Ascending aorta (tissue), 2 donors: ENCODE measurements around the gene SPACA4. TPM values are rescaled to one million over a fixed set of nuclear protein-coding genes. Genes with fewer than 3 reads are reported as not detected.
"Not testable (repeated sequence)": the region's sequence is repeated elsewhere in the genome, so short reads cannot be mapped to it uniquely, and the experiment has no call there.

Experiments used
- DNase-seq, 2 donors: peaks; one replicate each; pipeline ENCODE4 v3.0.0-alpha.2; 2019; ENCODE audit warnings: low spot score in 2 of 2
- H3K27ac ChIP-seq, 2 donors: fragments of 200-600 bp; sonication (generic); one replicate each; pipeline ENCODE4 v1.5.1; 2016 to 2017; ENCODE audit warnings: mild to moderate bottlenecking in 1 of 2
- H3K27me3 ChIP-seq: fragments of 200-600 bp; sonication (generic); one replicate; pipeline ENCODE4 v1.5.1; 2017
- H3K36me3 ChIP-seq, 2 donors: fragments of 200-600 bp; sonication (generic); one replicate each; pipeline ENCODE4 v1.5.1; 2016
- H3K4me1 ChIP-seq, 2 donors: fragments of 200-600 bp; sonication (generic); one replicate each; pipeline ENCODE4 v1.5.1; 2016 to 2017; ENCODE audit warnings: mild to moderate bottlenecking in 1 of 2
- H3K4me3 ChIP-seq, 2 donors: fragments of 200-600 bp; sonication (generic); one replicate each; pipeline ENCODE4 v1.5.1; 2016 to 2017; ENCODE audit warnings: mild to moderate bottlenecking in 1 of 2
- H3K9me3 ChIP-seq, 2 donors: fragments of 200-600 bp; sonication (generic); one replicate each; pipeline ENCODE4 v1.5.1; 2016
- CTCF ChIP-seq, 3 experiments: fragments of 200-600 bp in 2 of 3; fragments of 450-650 bp in 1 of 3; sonication (generic) in 2 of 3; IDR thresholded peaks; one replicate each; pipeline ENCODE4 v1.5.1; 2016 to 2019; ENCODE audit warnings: antibody characterized with exemption in 3 of 3, mild to moderate bottlenecking in 1 of 3, moderate library complexity in 1 of 3
- intact Hi-C: fragments of 100-400 bp; cut with DNase I; formaldehyde crosslinking; loops from one replicate; pipeline ENCODE4 v1.15.1; 2023
- total RNA-seq: library from RNA; depleted of rRNA; stranded (reverse); fragments of >200 nt; gene quantifications from one replicate; pipeline ENCODE4 v1.1.0, GENCODE V29; 2016

Gene SPACA4
- total RNA-seq, 1 donor from 2014 or later = not detected

- DNase-seq = no peak
- intact Hi-C loops = loop anchor here (10.0 kb wide), 2 partner anchors 1044 to 1224 kb away; partner anchors contain the start of genes PRMT1 and PTOV1
- no peak for TF ChIP-seq CTCF (IDR thresholded peaks at IDR 0.05)
- Histone ChIP-seq H3K9me3 (no peaks in the 10 kb centered on the region), H3K4me1 (peaks cover 19 to 42% of the 10 kb centered on the region in 2 donors), H3K36me3 (peaks cover under 1 to 17% of the 10 kb centered on the region in 2 donors), H3K27ac (peak overlapping the region; percentile 79), H3K27me3 (no peaks in the 10 kb centered on the region), H3K4me3 (peak overlapping the region in 1 of 2 donors; percentile 46)
Observed at GRCh38 chr19:48631225-48631624, 24.7 kb downstream of the SPACA4 start.

- not testable (repeated sequence) for H3K9me3 ChIP-seq, DNase-seq, H3K27me3 ChIP-seq, H3K4me3 ChIP-seq
- intact Hi-C loops = loop anchor here (10.0 kb wide), 2 partner anchors 1043 to 1223 kb away; partner anchors contain the start of genes PRMT1 and PTOV1
- Histone ChIP-seq H3K36me3 (peaks cover 0 to 11% of the 10 kb centered on the region in 2 donors), H3K27ac (peak overlapping the region in 1 of 2 donors; percentile 94), H3K4me1 (peaks cover 24 to 50% of the 10 kb centered on the region in 2 donors)
Observed at GRCh38 chr19:48632286-48632685, 25.7 kb downstream of the SPACA4 start.

GRCh38 chr19:48632692-48633147, 26.2 kb downstream of the SPACA4 start:
- peak overlapping the region in 1 of 2 donors; percentile 94 for H3K27ac ChIP-seq

GRCh38 chr19:48633148-48634035, 26.9 kb downstream of the SPACA4 start:
- no peaks in the 10 kb centered on the region for H3K9me3 ChIP-seq
- no peaks in the 10 kb centered on the region for H3K27me3 ChIP-seq
- H3K4me3 ChIP-seq = peak overlapping the region in 1 of 2 donors; percentile 34
- peak overlapping the region; percentile 94 to 99 for H3K27ac ChIP-seq
- peaks cover 24 to 51% of the 10 kb centered on the region in 2 donors for H3K4me1 ChIP-seq
- intact Hi-C loops = loop anchor here (1.0 to 10.0 kb wide), 3 partner anchors 9 to 1221 kb away; partner anchors contain the start of genes PRMT1 and PTOV1
- DNase-seq = no peak
- peaks cover 0 to 7% of the 10 kb centered on the region in 2 donors for H3K36me3 ChIP-seq
- no peak for TF ChIP-seq CTCF (IDR thresholded peaks at IDR 0.05)

More at GRCh38 chr19:48632692-48633147, 26.2 kb downstream of the SPACA4 start:
- no peak for TF ChIP-seq CTCF (IDR thresholded peaks at IDR 0.05)
- peaks cover 0 to 10% of the 10 kb centered on the region in 2 donors for H3K36me3 ChIP-seq
- no peak overlapping the region for H3K4me3 ChIP-seq
- no peak for DNase-seq
- H3K27me3 ChIP-seq = no peaks in the 10 kb centered on the region
- intact Hi-C loops = loop anchor here (10.0 kb wide), 2 partner anchors 1042 to 1222 kb away; partner anchors contain the start of genes PRMT1 and PTOV1
- peaks cover 24 to 50% of the 10 kb centered on the region in 2 donors for H3K4me1 ChIP-seq
- no peaks in the 10 kb centered on the region for H3K9me3 ChIP-seq

GRCh38 chr19:48634036-48634342, 27.4 kb downstream of the SPACA4 start:
- Histone ChIP-seq H3K36me3 (peaks cover 0 to 5% of the 10 kb centered on the region in 2 donors), H3K9me3 (no peaks in the 10 kb centered on the region), H3K4me3 (peak overlapping the region; percentile 14 to 34), H3K4me1 (peaks cover 24 to 56% of the 10 kb centered on the region in 2 donors), H3K27ac (peak overlapping the region; percentile 94 to 99), H3K27me3 (no peaks in the 10 kb centered on the region)
- DNase-seq = no peak
- no peak for TF ChIP-seq CTCF (IDR thresholded peaks at IDR 0.05)
- intact Hi-C loops = loop anchor here (1.0 to 10.0 kb wide), 3 partner anchors 10 to 1221 kb away; partner anchors contain the start of genes PRMT1 and PTOV1
